CD4-positive, alpha-beta T cell treated with Interleukin-15 for 4 hours (primary cell): ENCODE measurements around the gene TMEM117.

Experiments used
- DNase-seq: peaks from one replicate; pipeline ENCODE4 v3.0.0-alpha.2; 2020; ENCODE audit warnings: low spot score

Gene TMEM117

GRCh38 chr12:44381341-44381740 lies 545.5 kb downstream of the TMEM117 start:
- no peak for DNase-seq

GRCh38 chr12:44384136-44384535 lies 548.3 kb downstream of the TMEM117 start:
- no peak for DNase-seq

- no peak for DNase-seq
Observed at GRCh38 chr12:44385964-44386363, 550.1 kb downstream of the TMEM117 start.

DNA sequence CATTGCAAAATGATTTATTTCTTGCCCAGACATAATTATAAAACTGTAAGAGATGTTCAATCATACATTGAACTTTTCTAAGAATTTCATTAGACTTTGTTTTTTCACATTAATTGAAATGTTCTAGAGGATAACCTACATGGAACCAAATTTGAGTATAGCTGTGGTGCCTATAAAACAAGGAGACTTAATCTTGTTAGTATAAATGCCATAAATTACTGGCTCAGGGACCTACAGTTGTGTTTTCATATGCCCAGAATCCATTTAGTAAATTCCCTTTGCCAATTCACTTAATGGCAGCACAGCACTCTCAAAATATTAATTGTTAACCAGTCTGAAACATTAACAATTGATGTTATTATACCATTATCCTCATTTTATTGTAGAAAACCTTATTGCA lies 551.7 kb downstream of the TMEM117 start:
- no peak for DNase-seq

DNA sequence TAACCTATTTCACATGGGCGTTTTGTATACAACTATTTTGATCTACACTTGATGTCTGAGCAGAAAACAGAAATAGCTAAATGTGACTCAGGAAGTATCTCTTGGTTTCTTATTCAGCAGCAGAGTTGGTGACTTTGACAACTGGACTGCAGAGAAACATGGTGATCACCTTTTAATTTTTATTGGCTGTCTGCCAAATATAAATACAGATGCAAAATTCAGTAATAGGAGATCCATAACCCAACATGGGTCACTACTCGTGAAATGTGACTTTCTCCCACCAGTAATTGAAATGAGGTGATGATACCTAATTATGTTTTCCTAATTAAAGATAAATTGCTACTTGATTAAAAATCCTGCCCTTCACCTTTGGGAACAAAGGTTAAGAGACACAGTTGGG lies 553.2 kb downstream of the TMEM117 start:
- DNase-seq: no peak

DNA sequence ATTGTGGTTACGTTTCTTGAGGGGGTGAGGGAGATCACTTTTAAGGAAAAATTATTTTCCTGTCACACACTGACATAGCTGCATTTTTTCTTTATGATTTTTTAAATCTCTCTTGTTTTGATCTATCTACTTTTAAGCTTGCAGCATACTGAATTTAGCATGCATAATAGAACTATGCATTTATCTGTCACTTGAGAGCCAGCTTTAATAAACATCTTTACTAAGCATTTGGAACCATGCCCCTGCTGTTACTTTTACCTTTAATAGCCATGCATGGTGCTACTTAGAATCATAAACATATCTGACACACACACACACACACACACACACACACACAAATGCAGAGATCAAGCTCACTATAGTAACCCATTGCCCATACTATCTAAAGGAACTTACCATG lies 554.0 kb downstream of the TMEM117 start:
- DNase-seq: no peak

DNA sequence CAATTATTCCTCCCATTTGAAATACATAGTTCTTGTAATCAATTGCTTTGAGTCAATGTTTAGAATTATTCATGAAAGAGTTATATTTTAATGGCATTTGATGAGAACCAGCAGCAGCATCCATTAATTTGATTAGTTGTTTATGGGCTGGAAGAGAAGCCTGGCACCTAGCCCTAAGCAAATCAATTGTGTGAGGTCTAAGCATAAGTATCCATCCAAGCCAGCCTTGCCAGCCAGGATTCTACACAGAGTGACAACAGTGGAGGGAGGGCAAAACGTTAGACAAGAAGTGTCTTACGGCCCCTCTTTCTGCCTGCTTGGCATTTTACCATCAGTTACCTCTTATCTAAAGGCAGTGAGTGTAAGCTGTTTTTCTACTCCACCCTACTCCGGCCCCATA lies 561.8 kb downstream of the TMEM117 start:
- DNase-seq: no peak

- no peak for DNase-seq
Observed at GRCh38 chr12:44403185-44403584, 567.3 kb downstream of the TMEM117 start.

DNA sequence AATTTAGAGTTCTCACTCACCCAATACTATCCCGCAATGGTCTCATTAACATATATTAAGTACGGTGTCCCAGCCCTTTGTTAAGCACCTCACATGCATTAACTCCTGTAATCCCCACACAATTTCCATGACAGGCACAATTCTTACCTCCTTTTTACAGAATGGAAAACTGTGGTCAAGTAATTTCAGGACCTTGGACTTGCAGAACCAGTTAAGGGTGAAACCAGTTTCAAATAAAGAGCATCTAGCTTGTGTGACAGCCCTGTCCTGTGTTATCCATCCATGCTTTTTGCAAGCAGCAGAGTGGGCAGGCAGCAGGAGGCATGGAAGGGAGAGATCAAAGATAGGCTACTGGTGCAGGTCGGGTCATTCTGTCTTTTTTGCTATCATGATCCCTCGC lies 569.4 kb downstream of the TMEM117 start:
- no peak for DNase-seq

GRCh38 chr12:44422559-44422958 lies 586.7 kb downstream of the TMEM117 start:
- no peak for DNase-seq

DNA sequence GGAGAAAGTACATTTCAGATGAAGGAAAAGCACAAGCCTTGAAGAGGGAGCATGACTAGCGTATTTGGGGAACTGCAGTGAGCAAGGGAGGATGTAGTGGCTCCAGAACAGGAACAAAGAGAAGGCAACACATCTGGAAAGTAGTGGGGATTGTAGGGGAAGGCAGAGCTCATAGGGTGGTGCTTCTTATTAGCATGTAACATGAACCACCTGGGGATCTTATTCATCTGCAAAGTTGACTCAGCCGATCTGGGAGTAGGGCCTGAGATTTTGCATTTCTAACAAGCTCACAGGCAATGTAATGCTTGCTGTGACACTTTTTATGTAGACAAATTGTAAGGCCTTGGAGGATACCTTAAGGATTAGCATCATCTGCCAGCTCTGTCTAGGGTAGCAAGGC lies 592.9 kb downstream of the TMEM117 start:
- DNase-seq: no peak

GRCh38 chr12:44431647-44432343 lies 595.9 kb downstream of the TMEM117 start:
- no peak for DNase-seq

GRCh38 chr12:44433659-44434058 lies 597.8 kb downstream of the TMEM117 start:
- DNase-seq: no peak

DNA sequence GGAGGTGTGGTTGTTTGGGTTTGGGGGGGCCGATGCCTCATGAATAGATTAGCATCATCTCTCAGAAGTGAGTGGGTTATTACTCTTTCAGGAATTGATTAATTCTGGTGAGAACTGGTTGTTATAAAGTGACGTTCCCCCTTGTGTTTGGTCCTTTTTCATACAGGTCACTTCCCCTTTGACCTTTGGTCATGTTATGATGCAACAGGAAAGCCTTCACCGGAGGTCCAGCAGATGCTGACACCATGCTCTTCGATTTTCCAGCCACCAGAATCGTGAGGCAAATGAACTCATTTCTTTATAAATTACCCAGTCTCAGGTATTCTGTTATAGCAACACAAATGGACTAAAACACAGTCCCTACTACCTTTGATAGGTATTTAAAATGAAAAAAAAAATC lies 600.9 kb downstream of the TMEM117 start:
- DNase-seq: no peak
